ENCODE results near the gene IL1R2. TPM values are rescaled to one million over a fixed set of nuclear protein-coding genes. Genes with fewer than 3 reads are reported as not detected.
A peak's percentile ranks its signal among the peaks of the same experiment; 100 is the strongest.

IL1R2 gene
- total and polyA plus RNA-seq, 4 donors = 7.3 to 902 (median 64.1) TPM

- WGBS, 2 donors = 92% methylated on average over 5 of the region's 5 CpGs
- Histone ChIP-seq H3K27ac (ENCODE audit: low read depth in 1 of 2, low read length in 1 of 2) (no peak overlapping the region), H3K9me3 (ENCODE audit: control insufficient read depth in 4 of 4, insufficient read depth in 3 of 4, low read length in 3 of 4) (no peaks in the 10 kb centered on the region), H3K4me1 (ENCODE audit: control insufficient read depth in 5 of 5, insufficient read depth in 5 of 5, low read length in 5 of 5) (peaks cover 9 to 42% (median 14%) of the 10 kb centered on the region in 5 donors), H3K4me3 (no peak overlapping the region), H3K27me3 (ENCODE audit: control insufficient read depth in 3 of 3, insufficient read depth in 3 of 3, low read length in 2 of 3) (no peaks in the 10 kb centered on the region), H3K36me3 (ENCODE audit: control insufficient read depth in 4 of 4, insufficient read depth in 4 of 4, low read length in 4 of 4) (no peaks in the 10 kb centered on the region), H3K9ac (ENCODE audit: insufficient read depth in 1 of 2, low read length in 2 of 2) (no peak overlapping the region)
- no peak for TF ChIP-seq CTCF (IDR thresholded peaks at IDR 0.05; ENCODE audit: control extremely low read depth, extremely low read depth)
- DNase-seq (peak in 1 of 3 donors; percentile 55), ATAC-seq (ENCODE audit: insufficient read depth, low FRiP score) (no peak)
Measured at GRCh38 chr2:102072741-102073140, 81.0 kb downstream of the IL1R2 start.

- no peak for DNase-seq
- WGBS, 2 donors = 87 to 93% methylated on average over 2 of the region's 2 CpGs
- H3K27me3 ChIP-seq (ENCODE audit: control insufficient read depth in 3 of 3, insufficient read depth in 3 of 3, low read length in 2 of 3) = no peaks in the 10 kb centered on the region
Measured at GRCh38 chr2:102073168-102073724, 81.5 kb downstream of the IL1R2 start.

GRCh38 chr2:102074152-102074783, 82.5 kb downstream of the IL1R2 start:
- no peak overlapping the region for H3K9ac ChIP-seq (ENCODE audit: insufficient read depth in 1 of 2, low read length in 2 of 2)
- no peaks in the 10 kb centered on the region for H3K27me3 ChIP-seq (ENCODE audit: control insufficient read depth in 3 of 3, insufficient read depth in 3 of 3, low read length in 2 of 3)
- 42 to 66% methylated on average over 6 of the region's 6 CpGs for WGBS, 2 donors
- H3K9me3 ChIP-seq (ENCODE audit: control insufficient read depth in 4 of 4, insufficient read depth in 3 of 4, low read length in 3 of 4) = peaks cover 0 to 2% (median 0%) of the 10 kb centered on the region in 4 donors
- H3K36me3 ChIP-seq (ENCODE audit: control insufficient read depth in 4 of 4, insufficient read depth in 4 of 4, low read length in 4 of 4) = no peaks in the 10 kb centered on the region
- no peak overlapping the region for H3K27ac ChIP-seq (ENCODE audit: low read depth in 1 of 2, low read length in 1 of 2)
- no peak overlapping the region for H3K4me3 ChIP-seq
- DNase-seq = no peak
- TF ChIP-seq CTCF (IDR thresholded peaks at IDR 0.05; ENCODE audit: control extremely low read depth, extremely low read depth) = no peak
- peaks cover 6 to 34% (median 14%) of the 10 kb centered on the region in 5 donors for H3K4me1 ChIP-seq (ENCODE audit: control insufficient read depth in 5 of 5, insufficient read depth in 5 of 5, low read length in 5 of 5)
- ATAC-seq (ENCODE audit: insufficient read depth, low FRiP score) = no peak

More at GRCh38 chr2:102073168-102073724, 81.5 kb downstream of the IL1R2 start:
- Histone ChIP-seq H3K27ac (ENCODE audit: low read depth in 1 of 2, low read length in 1 of 2) (no peak overlapping the region), H3K9ac (ENCODE audit: insufficient read depth in 1 of 2, low read length in 2 of 2) (no peak overlapping the region), H3K4me3 (no peak overlapping the region), H3K36me3 (ENCODE audit: control insufficient read depth in 4 of 4, insufficient read depth in 4 of 4, low read length in 4 of 4) (no peaks in the 10 kb centered on the region), H3K9me3 (ENCODE audit: control insufficient read depth in 4 of 4, insufficient read depth in 3 of 4, low read length in 3 of 4) (no peaks in the 10 kb centered on the region), H3K4me1 (ENCODE audit: control insufficient read depth in 5 of 5, insufficient read depth in 5 of 5, low read length in 5 of 5) (peaks cover 9 to 42% (median 14%) of the 10 kb centered on the region in 5 donors)
- TF ChIP-seq CTCF (IDR thresholded peaks at IDR 0.05; ENCODE audit: control extremely low read depth, extremely low read depth) = no peak
- no peak for ATAC-seq (ENCODE audit: insufficient read depth, low FRiP score)
